Panc1 (cell line): ENCODE measurements around the gene CSPG5.

Experiments used
- POLR2AphosphoS5 ChIP-seq: IDR thresholded peaks from 2 replicates; pipeline ENCODE4 v1.6.1; 2012; ENCODE audit warnings: mild to moderate bottlenecking, low read depth, low read length, moderate library complexity
- SIN3A ChIP-seq: IDR thresholded peaks from 2 replicates; pipeline ENCODE4 v1.6.1; 2012; ENCODE audit warnings: low read depth, mild to moderate bottlenecking, low read length, moderate library complexity, borderline replicate concordance; ENCODE audit not compliant: insufficient read depth
- TCF7L2 ChIP-seq: IDR thresholded peaks from 2 replicates; pipeline ENCODE4 v1.6.1; 2011; ENCODE audit warnings: mild to moderate bottlenecking, low read depth, low read length, inconsistent platforms
- TF ChIP-seq, protein P1 (sequence below): fragments of 450-650 bp; IDR thresholded peaks from 2 replicates; pipeline ENCODE4 v1.5.1; 2017; ENCODE audit warnings: mild to moderate bottlenecking

DNA sequence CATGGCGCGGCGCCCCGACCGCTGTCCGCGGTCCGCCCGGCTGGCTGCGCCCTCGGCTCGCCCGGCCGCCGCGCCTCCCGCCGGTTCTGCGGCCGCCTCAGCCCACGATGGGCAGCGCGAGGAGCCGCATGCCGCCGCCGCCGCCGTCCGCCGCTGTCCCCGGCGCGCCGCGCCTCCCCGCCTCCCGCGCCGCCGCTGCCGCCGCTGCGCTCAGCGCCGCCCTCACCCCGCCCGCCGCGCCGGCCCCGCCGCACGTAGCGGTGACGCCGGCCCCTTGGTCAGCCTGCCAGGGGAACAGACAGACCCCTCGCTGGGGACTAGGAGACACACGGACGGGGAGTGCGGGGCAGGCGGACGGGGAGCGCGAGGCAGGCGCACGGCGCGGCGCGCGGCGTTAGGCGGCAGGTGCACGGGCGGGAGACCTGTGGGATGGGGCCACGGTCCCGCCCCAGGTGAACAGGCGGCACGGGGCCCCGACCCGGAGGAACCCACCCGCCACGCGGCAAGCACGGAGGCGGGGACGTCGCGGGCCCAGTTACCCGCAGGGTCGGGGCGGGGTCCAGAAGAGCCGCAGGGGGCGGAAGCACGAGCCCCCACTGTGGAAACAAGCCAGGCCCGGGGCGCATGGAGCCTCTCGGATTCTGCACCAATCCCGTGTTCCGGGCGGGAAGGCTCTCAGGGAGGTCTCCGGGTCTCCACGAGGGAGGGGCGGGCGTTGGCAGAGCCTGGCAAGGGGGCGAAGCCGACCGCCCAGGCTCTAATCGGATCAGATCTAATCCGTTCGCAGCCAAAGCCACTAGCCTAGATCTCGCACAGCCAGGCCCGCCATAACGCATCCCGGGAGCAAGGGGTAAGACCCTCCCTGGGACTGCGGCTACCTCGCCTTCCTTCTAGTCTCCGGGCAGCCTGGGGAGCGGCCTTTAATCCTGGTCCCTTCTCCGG is at the start of gene CSPG5:
- TF ChIP-seq POLR2AphosphoS5 (no peak), SIN3A (no peak), TCF7L2 (no peak)
- TF ChIP-seq, protein P1, sequence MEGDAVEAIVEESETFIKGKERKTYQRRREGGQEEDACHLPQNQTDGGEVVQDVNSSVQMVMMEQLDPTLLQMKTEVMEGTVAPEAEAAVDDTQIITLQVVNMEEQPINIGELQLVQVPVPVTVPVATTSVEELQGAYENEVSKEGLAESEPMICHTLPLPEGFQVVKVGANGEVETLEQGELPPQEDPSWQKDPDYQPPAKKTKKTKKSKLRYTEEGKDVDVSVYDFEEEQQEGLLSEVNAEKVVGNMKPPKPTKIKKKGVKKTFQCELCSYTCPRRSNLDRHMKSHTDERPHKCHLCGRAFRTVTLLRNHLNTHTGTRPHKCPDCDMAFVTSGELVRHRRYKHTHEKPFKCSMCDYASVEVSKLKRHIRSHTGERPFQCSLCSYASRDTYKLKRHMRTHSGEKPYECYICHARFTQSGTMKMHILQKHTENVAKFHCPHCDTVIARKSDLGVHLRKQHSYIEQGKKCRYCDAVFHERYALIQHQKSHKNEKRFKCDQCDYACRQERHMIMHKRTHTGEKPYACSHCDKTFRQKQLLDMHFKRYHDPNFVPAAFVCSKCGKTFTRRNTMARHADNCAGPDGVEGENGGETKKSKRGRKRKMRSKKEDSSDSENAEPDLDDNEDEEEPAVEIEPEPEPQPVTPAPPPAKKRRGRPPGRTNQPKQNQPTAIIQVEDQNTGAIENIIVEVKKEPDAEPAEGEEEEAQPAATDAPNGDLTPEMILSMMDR = no peak
